ENCODE data around the gene E2F2.

The E2F2 gene

DNA sequence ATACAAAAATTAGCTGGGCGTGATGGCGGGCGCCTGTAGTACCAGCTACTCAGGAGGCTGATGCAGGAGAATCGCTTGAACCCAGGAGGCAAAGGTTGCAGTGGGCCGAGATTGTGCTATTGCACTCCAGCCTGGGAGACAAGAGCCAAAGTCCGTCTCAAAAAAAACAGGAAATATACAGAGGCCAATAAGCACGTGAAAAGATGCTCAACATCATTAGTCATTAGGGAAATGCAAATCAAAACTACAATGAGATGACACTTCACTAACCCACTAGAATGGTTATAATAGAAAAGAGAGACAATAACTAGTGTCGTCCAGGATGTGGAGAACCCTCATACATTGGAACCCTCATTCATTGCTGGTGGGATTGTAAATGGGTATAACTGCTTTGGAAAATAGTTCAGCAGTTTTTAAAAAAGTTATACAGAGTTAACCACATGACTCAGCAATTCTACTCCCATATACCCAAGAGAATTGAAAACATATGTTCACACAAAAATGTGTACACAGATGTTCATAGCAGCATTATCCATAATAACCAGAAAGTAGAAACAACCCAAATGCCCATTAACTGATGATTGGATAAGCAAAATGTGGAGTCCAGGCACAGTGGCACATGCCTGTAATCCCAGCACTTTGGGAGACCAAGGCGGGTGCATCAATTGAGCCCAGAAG, 6.4 kb upstream of the E2F2 start:
- TF ChIP-seq, protein P1, sequence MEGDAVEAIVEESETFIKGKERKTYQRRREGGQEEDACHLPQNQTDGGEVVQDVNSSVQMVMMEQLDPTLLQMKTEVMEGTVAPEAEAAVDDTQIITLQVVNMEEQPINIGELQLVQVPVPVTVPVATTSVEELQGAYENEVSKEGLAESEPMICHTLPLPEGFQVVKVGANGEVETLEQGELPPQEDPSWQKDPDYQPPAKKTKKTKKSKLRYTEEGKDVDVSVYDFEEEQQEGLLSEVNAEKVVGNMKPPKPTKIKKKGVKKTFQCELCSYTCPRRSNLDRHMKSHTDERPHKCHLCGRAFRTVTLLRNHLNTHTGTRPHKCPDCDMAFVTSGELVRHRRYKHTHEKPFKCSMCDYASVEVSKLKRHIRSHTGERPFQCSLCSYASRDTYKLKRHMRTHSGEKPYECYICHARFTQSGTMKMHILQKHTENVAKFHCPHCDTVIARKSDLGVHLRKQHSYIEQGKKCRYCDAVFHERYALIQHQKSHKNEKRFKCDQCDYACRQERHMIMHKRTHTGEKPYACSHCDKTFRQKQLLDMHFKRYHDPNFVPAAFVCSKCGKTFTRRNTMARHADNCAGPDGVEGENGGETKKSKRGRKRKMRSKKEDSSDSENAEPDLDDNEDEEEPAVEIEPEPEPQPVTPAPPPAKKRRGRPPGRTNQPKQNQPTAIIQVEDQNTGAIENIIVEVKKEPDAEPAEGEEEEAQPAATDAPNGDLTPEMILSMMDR (IDR thresholded peaks at IDR 0.05; ENCODE audit: insufficient read depth, low read length, missing control alignments): no peak
- CTCF ChIA-PET: interaction anchor here (0.7 to 40.3 kb wide), 7 partner anchors 9 to 561 kb away, joined by 3 to 1485 read pairs (median 3); no protein-coding TSS in a partner anchor
- no peak for DNase-seq (ENCODE audit: low read depth, low spot score)

GRCh38 chr1:23533246-23534023, 2.4 kb upstream of the E2F2 start:
- DNase-seq (ENCODE audit: low read depth, low spot score): no peak
- CTCF ChIA-PET: interaction anchor here (1.0 to 14.5 kb wide), 5 partner anchors 8 to 102 kb away, joined by 3 to 313 read pairs (median 27); no protein-coding TSS in a partner anchor
- POLR2A ChIA-PET: no interaction called here
- no peak overlapping the region for H3K4me3 ChIP-seq (ENCODE audit: low read depth, low read length)
- TF ChIP-seq, protein P1 (IDR thresholded peaks at IDR 0.05; ENCODE audit: insufficient read depth, low read length, missing control alignments): no peak

More for the DNA sequence above, 6.4 kb upstream of the E2F2 start:
- POLR2A ChIA-PET: no interaction called here
- H3K4me3 ChIP-seq (ENCODE audit: low read depth, low read length): no peak overlapping the region

DNA sequence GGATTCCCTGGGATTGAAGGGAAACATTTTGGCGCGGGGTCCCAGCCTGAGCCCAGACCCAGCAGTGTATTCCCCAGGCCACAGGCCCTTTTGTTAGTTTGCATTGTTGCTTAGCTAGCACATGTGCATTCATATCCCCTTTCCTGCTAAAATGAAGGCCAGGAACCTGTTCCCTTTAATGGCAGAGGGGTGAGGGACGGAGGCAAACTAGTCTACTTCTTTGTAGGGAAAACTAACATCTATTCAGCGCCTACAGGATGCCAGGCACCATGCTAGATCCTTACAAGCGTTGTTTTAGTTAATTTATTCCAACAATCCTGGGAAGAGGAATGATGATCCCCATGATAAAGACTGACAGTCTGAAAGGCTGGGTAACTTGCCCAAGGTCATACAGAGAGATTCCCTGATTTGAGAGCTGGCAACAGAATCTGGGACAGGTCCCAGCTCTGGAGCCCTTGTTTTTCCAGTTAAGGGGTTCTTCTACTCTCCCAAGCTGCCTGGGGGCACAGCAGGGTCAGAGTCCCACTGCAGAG, 595 bp upstream of the E2F2 start:
- peak overlapping the region; percentile 46 for H3K4me3 ChIP-seq (ENCODE audit: low read depth, low read length)
- no peak for DNase-seq (ENCODE audit: low read depth, low spot score)
- ChIA-PET POLR2A (interaction anchor here (0.6 kb wide), 1 partner anchor 78 kb away, joined by 4 read pairs; no protein-coding TSS in a partner anchor), CTCF (interaction anchor here (0.8 to 10.2 kb wide), 9 partner anchors 9 to 124 kb away, joined by 3 to 63 read pairs (median 4); no protein-coding TSS in a partner anchor)
- TF ChIP-seq, protein P1 (IDR thresholded peaks at IDR 0.05; ENCODE audit: insufficient read depth, low read length, missing control alignments): no peak

- peak overlapping the region; percentile 65 for H3K4me3 ChIP-seq (ENCODE audit: low read depth, low read length)
- no peak for DNase-seq (ENCODE audit: low read depth, low spot score)
- ChIA-PET CTCF (interaction anchor here (0.5 to 12.7 kb wide), 8 partner anchors 11 to 214 kb away, joined by 3 to 161 read pairs (median 14); no protein-coding TSS in a partner anchor), POLR2A (no interaction called here)
- TF ChIP-seq, protein P1 (IDR thresholded peaks at IDR 0.05; ENCODE audit: insufficient read depth, low read length, missing control alignments): no peak
Measured at GRCh38 chr1:23530087-23530746, 816 bp downstream of the E2F2 start.

GRCh38 chr1:23529146-23530086, 1.6 kb downstream of the E2F2 start:
- no peak for DNase-seq (ENCODE audit: low read depth, low spot score)
- CTCF ChIA-PET: interaction anchor here (1.0 to 12.7 kb wide), 9 partner anchors 12 to 207 kb away, joined by 3 to 161 read pairs (median 6); no protein-coding TSS in a partner anchor
- H3K4me3 ChIP-seq (ENCODE audit: low read depth, low read length): no peak overlapping the region; the same call in 1 of the 2 replicates
- POLR2A ChIA-PET: no interaction called here
- TF ChIP-seq, protein P1 (IDR thresholded peaks at IDR 0.05; ENCODE audit: insufficient read depth, low read length, missing control alignments): no peak
